Suprapubic skin (tissue), 3 donors: ENCODE measurements around the gene ZCCHC24.

Experiments
- CTCF ChIP-seq, 2 donors: fragments of 200-600 bp in 1 of 2; fragments of 450-650 bp in 1 of 2; sonication (generic) in 1 of 2; IDR thresholded peaks; one replicate each; pipeline ENCODE4 v1.5.1; 2016 to 2019; ENCODE audit warnings: antibody characterized with exemption in 2 of 2, mild to moderate bottlenecking in 1 of 2, moderate library complexity in 1 of 2
- POLR2AphosphoS5 ChIP-seq, 3 donors: sonication (generic); formaldehyde crosslinking; IDR thresholded peaks; one replicate each; pipeline ENCODE4 v1.6.1; 2017; ENCODE audit warnings: antibody characterized with exemption in 3 of 3

- no peak for TF ChIP-seq POLR2AphosphoS5 (IDR thresholded peaks at IDR 0.05)
- TF ChIP-seq CTCF (IDR thresholded peaks at IDR 0.05): no peak
Measured at GRCh38 chr10:79436850-79437103, 8.6 kb downstream of the ZCCHC24 start.
